NCI-H1417 (cell line): ENCODE results near the gene KCNJ10.
"Not testable (repeated sequence)": the region's sequence is repeated elsewhere in the genome, so short reads cannot be mapped to it uniquely, and the experiment has no call there.

Experiments
- DNase-seq, 3 experiments: peaks; one replicate each; lab custom pipeline; 2025; lab: John Stamatoyannopoulos, UW

KCNJ10 gene

GRCh38 chr1:160061369-160062229 lies 8.4 kb downstream of the KCNJ10 start:
- DNase-seq = peak in 1 of 3 experiments; percentile 52

GRCh38 chr1:160058087-160058486 lies 11.9 kb downstream of the KCNJ10 start:
- no peak for DNase-seq

GRCh38 chr1:160056648-160057169 lies 13.3 kb downstream of the KCNJ10 start:
- no peak for DNase-seq

GRCh38 chr1:160053548-160054365 lies 16.2 kb downstream of the KCNJ10 start:
- no peak for DNase-seq

- no peak for DNase-seq
Observed at GRCh38 chr1:160052936-160053335, 17.0 kb downstream of the KCNJ10 start.

- no peak for DNase-seq
Observed at GRCh38 chr1:160050619-160051018, 19.3 kb downstream of the KCNJ10 start.

- not testable (repeated sequence) for DNase-seq
Observed at GRCh38 chr1:160050182-160050581, 19.8 kb downstream of the KCNJ10 start.

- DNase-seq = no peak
Observed at GRCh38 chr1:160049101-160049500, 20.9 kb downstream of the KCNJ10 start.

GRCh38 chr1:160048335-160048734 lies 21.6 kb downstream of the KCNJ10 start:
- peak in 2 of 3 experiments; percentile 8 to 39 for DNase-seq

- no peak for DNase-seq
Observed at GRCh38 chr1:160047111-160047991, 22.6 kb downstream of the KCNJ10 start.

- peak; percentile 25 to 75 (median 36) for DNase-seq
Observed at GRCh38 chr1:160046494-160047110, 23.4 kb downstream of the KCNJ10 start.

- DNase-seq = no peak
Observed at GRCh38 chr1:160045653-160046052, 24.3 kb downstream of the KCNJ10 start.

- no peak for DNase-seq
Observed at GRCh38 chr1:160043543-160043942, 26.4 kb downstream of the KCNJ10 start.

GRCh38 chr1:160040476-160040875 lies 29.5 kb downstream of the KCNJ10 start:
- DNase-seq = no peak

GRCh38 chr1:160032165-160032820 lies 37.7 kb downstream of the KCNJ10 start:
- DNase-seq = peak; percentile 43 to 62 (median 59)

GRCh38 chr1:160031365-160032164 lies 38.4 kb downstream of the KCNJ10 start, which contains the start of gene PIGM:
TSS of gene PIGM (minus strand) at chr1:160031990. CDS start at chr1:160031739, 251 bp downstream.
- peak; percentile 96 to 100 (median 99) for DNase-seq

GRCh38 chr1:160030657-160031364 lies 39.1 kb downstream of the KCNJ10 start:
- peak in 2 of 3 experiments; percentile 63 to 76 for DNase-seq

- no peak for DNase-seq
Observed at GRCh38 chr1:160028426-160028825, 41.5 kb downstream of the KCNJ10 start.

- no peak for DNase-seq
Observed at GRCh38 chr1:160025314-160025713, 44.6 kb downstream of the KCNJ10 start.
